HCT116 (cell line): ENCODE measurements around the gene PEMT. TPM values are rescaled to one million over a fixed set of nuclear protein-coding genes. Genes with fewer than 3 reads are reported as not detected.

Experiments
- ATAC-seq: fragments of 200-7000 bp; cut with Tn5 transposase; 2 replicates; pipeline ENCODE4 v1.9.1; 2020; ENCODE audit warnings: mild to moderate bottlenecking, moderate library complexity
- BruUV-seq: library from RNA; stranded (reverse); fragments of 400-500 nt; replicated peaks from 2 replicates; lab custom pipeline; 2021; lab: Mats Ljungman, UMichigan
- CTCF ChIA-PET: fragments of 300-600 bp; sonication (Branson Sonifier 250); formaldehyde crosslinking; loops from one replicate; lab custom pipeline; 2021; ENCODE audit warnings: antibody characterized with exemption; lab: Charles Lee
- POLR2A ChIA-PET: fragments of 300-600, 350-600 bp; sonication (Branson Sonifier 250); formaldehyde crosslinking; loops from one replicate; lab custom pipeline; 2021; ENCODE audit warnings: antibody characterized with exemption; lab: Charles Lee
- RAD21 ChIA-PET, 2 experiments: fragments of 300-600 bp; sonication (Branson Sonifier 250); formaldehyde crosslinking; loops; one replicate each; lab custom pipeline; 2023; ENCODE audit warnings: low total read pairs in 2 of 2; ENCODE audit not compliant: uncharacterized antibody in 2 of 2, unreplicated experiment in 2 of 2, low non-redundant PET in 1 of 2; lab: Charles Lee
- DNase-seq: peaks from one replicate; pipeline ENCODE4 v3.0.0-alpha.2; 2010; ENCODE audit warnings: low read depth, low spot score
- H2AFZ ChIP-seq: fragments of 200-600 bp; shearing (Covaris generic), sonication (generic); 2 replicates; pipeline ENCODE4 v1.6.1; 2017; ENCODE audit warnings: low read depth, mixed run types, mixed read lengths, antibody characterized with exemption, low read length; ENCODE audit not compliant: poor library complexity, severe bottlenecking
- H3K27ac ChIP-seq: 2 replicates; pipeline ENCODE4 v1.5.1; 2012; ENCODE audit warnings: low read depth, low read length
- H3K27me3 ChIP-seq: fragments of 200-600 bp; sonication (generic); 2 replicates; pipeline ENCODE4 v1.6.1; 2016; ENCODE audit warnings: mixed run types, low read length, mixed read lengths; ENCODE audit not compliant: insufficient read depth
- H3K36me3 ChIP-seq, 2 experiments: fragments of 200-500 bp in 1 of 2; fragments of 200-600 bp in 1 of 2; sonication (Bioruptor generic) in 1 of 2; sonication (generic) in 1 of 2; 2 replicates each; pipeline versions ENCODE4 v1.5.1 to v1.6.1; 2014 to 2016; ENCODE audit warnings: low read length in 2 of 2, inconsistent platforms in 1 of 2, mixed read lengths in 1 of 2, mixed run types in 1 of 2; ENCODE audit not compliant: insufficient read depth in 2 of 2, control insufficient read depth in 1 of 2
- H3K4me1 ChIP-seq, 2 experiments: fragments of 200-600 bp in 1 of 2; sonication (generic) in 1 of 2; 2 replicates each; pipeline versions ENCODE4 v1.5.1 to v1.6.1; 2012 to 2017; ENCODE audit warnings: low read length in 2 of 2, inconsistent platforms in 1 of 2, mild to moderate bottlenecking in 1 of 2, mixed read lengths in 1 of 2, mixed run types in 1 of 2, moderate library complexity in 1 of 2; ENCODE audit not compliant: insufficient read depth in 2 of 2, control insufficient read depth in 1 of 2
- H3K4me2 ChIP-seq: fragments of 200-600 bp; sonication (generic); 2 replicates; pipeline ENCODE4 v1.6.1; 2017; ENCODE audit warnings: mixed run types, low read length, mixed read lengths
- H3K4me3 ChIP-seq, 2 experiments: fragments of 200-600 bp in 1 of 2; sonication (generic) in 1 of 2; replicated peaks in 1 of 2; 2 replicates each; pipeline ENCODE4 v1.5.1; 2011 to 2016; ENCODE audit warnings: low read length in 2 of 2, control low read depth in 1 of 2, low read depth in 1 of 2, mild to moderate bottlenecking in 1 of 2, mixed read lengths in 1 of 2, mixed run types in 1 of 2
- H3K79me2 ChIP-seq: fragments of 200-600 bp; sonication (generic); 2 replicates; pipeline ENCODE4 v1.6.1; 2017; ENCODE audit warnings: mild to moderate bottlenecking, mixed run types, low read length, moderate library complexity, mixed read lengths; ENCODE audit not compliant: insufficient read depth
- H3K9ac ChIP-seq: fragments of 200-600 bp; sonication (generic); 2 replicates; pipeline ENCODE4 v1.6.1; 2016; ENCODE audit warnings: low read length, mixed read lengths
- H3K9me2 ChIP-seq: fragments of 200-600 bp; sonication (generic), shearing (Covaris generic); 2 replicates; pipeline ENCODE4 v1.6.1; 2017; ENCODE audit warnings: mixed run types, mild to moderate bottlenecking, moderate library complexity; ENCODE audit not compliant: insufficient read depth
- H3K9me3 ChIP-seq, 2 experiments: fragments of 200-500 bp in 1 of 2; fragments of 200-600 bp in 1 of 2; sonication (Bioruptor generic) in 1 of 2; sonication (generic) in 1 of 2; 2 replicates each; pipeline ENCODE4 v1.6.1; 2014 to 2017; ENCODE audit warnings: low read length in 2 of 2, mixed read lengths in 2 of 2, inconsistent platforms in 1 of 2, low read depth in 1 of 2, mild to moderate bottlenecking in 1 of 2, mixed run types in 1 of 2, moderate library complexity in 1 of 2; ENCODE audit not compliant: control insufficient read depth in 1 of 2, insufficient read depth in 1 of 2
- H4K20me1 ChIP-seq: fragments of 200-600 bp; sonication (generic), shearing (Covaris generic); 2 replicates; pipeline ENCODE4 v1.6.1; 2017; ENCODE audit warnings: mixed run types, mild to moderate bottlenecking, moderate library complexity; ENCODE audit not compliant: insufficient read depth
- CBX3 ChIP-seq: IDR thresholded peaks from 2 replicates; pipeline ENCODE4 v1.6.1; 2012; ENCODE audit warnings: low read depth
- CTCF ChIP-seq, 3 experiments: fragments of 200-600 bp in 1 of 3; sonication (generic) in 1 of 3; IDR thresholded peaks in 2 of 3; conservative IDR thresholded peaks in 1 of 3; 2 replicates each; pipeline ENCODE4 v1.5.1; 2012 to 2017; ENCODE audit warnings: low read depth in 2 of 3, low read length in 2 of 3, antibody characterized with exemption in 1 of 3, borderline replicate concordance in 1 of 3, control low read depth in 1 of 3, mild to moderate bottlenecking in 1 of 3, mixed read lengths in 1 of 3, mixed run types in 1 of 3, moderate library complexity in 1 of 3; ENCODE audit not compliant: insufficient read depth in 1 of 3
- EZH2 ChIP-seq: fragments of 200-600 bp; sonication (generic); IDR thresholded peaks from 2 replicates; pipeline ENCODE4 v1.6.1; 2017; ENCODE audit warnings: antibody characterized with exemption, mixed run types
- EZH2phosphoT487 ChIP-seq: fragments of 200-600 bp; IDR thresholded peaks from 2 replicates; pipeline ENCODE4 v1.6.1; 2018; ENCODE audit warnings: antibody characterized with exemption, borderline replicate concordance
- FOSL1 ChIP-seq: IDR thresholded peaks from 2 replicates; pipeline ENCODE4 v1.6.1; 2012; ENCODE audit warnings: low read depth
- JUND ChIP-seq: IDR thresholded peaks from 2 replicates; pipeline ENCODE4 v1.6.1; 2012
- MAX ChIP-seq: IDR thresholded peaks from 2 replicates; pipeline ENCODE4 v1.6.1; 2012
- POLR2AphosphoS5 ChIP-seq: IDR thresholded peaks from 2 replicates; pipeline ENCODE4 v1.6.1; 2011; ENCODE audit warnings: mild to moderate bottlenecking, low read depth, low read length, moderate library complexity
- RAD21 ChIP-seq: IDR thresholded peaks from 2 replicates; pipeline ENCODE4 v1.6.1; 2012; ENCODE audit warnings: low read depth, mild to moderate bottlenecking
- SIN3A ChIP-seq: IDR thresholded peaks from 2 replicates; pipeline ENCODE4 v1.6.1; 2012; ENCODE audit warnings: low read depth
- SP1 ChIP-seq: IDR thresholded peaks from 2 replicates; pipeline ENCODE4 v1.6.1; 2012; ENCODE audit warnings: low read depth
- SRF ChIP-seq: IDR thresholded peaks from 2 replicates; pipeline ENCODE4 v1.6.1; 2012; ENCODE audit warnings: low read depth
- TCF7L2 ChIP-seq: IDR thresholded peaks from 2 replicates; pipeline ENCODE4 v1.7.0; 2011; ENCODE audit warnings: borderline replicate concordance, inconsistent platforms; ENCODE audit not compliant: insufficient read depth, insufficient read length; ENCODE audit errors: extremely low read depth
- YY1 ChIP-seq: IDR thresholded peaks from 2 replicates; pipeline ENCODE4 v1.6.1; 2011; ENCODE audit warnings: low read length, low read depth, moderate library complexity, mild to moderate bottlenecking; ENCODE audit not compliant: insufficient replicate concordance; ENCODE audit errors: extremely low read depth
- ZBTB33 ChIP-seq: IDR thresholded peaks from 2 replicates; pipeline ENCODE4 v1.6.1; 2011; ENCODE audit warnings: mild to moderate bottlenecking, low read length, moderate library complexity; ENCODE audit not compliant: insufficient replicate concordance; ENCODE audit errors: extremely low read depth
- ZFX ChIP-seq: fragments of 450-650 bp; IDR thresholded peaks from 2 replicates; pipeline ENCODE4 v1.6.1; 2017
- ZNF274 ChIP-seq: fragments of 200-500 bp; sonication (Bioruptor generic); IDR thresholded peaks from 2 replicates; pipeline ENCODE4 v1.6.1; 2014; ENCODE audit warnings: mild to moderate bottlenecking, low read depth, low read length, inconsistent platforms
- intact Hi-C: fragments of 100-400 bp; cut with micrococcal nuclease; formaldehyde crosslinking; loops from 2 replicates; pipeline ENCODE4 v1.10.0; 2022
- total RNA-seq: library from RNA; stranded (reverse); gene quantifications from one replicate; pipeline ENCODE4 v1.2.1, GENCODE V29; 2021; ENCODE audit not compliant: unreplicated experiment
- TF ChIP-seq, protein P1 (sequence below): IDR thresholded peaks from 2 replicates; pipeline ENCODE4 v1.6.1; 2012

Gene PEMT
- total RNA-seq, 1 experiment from 2014 or later: 52.1 TPM

DNA sequence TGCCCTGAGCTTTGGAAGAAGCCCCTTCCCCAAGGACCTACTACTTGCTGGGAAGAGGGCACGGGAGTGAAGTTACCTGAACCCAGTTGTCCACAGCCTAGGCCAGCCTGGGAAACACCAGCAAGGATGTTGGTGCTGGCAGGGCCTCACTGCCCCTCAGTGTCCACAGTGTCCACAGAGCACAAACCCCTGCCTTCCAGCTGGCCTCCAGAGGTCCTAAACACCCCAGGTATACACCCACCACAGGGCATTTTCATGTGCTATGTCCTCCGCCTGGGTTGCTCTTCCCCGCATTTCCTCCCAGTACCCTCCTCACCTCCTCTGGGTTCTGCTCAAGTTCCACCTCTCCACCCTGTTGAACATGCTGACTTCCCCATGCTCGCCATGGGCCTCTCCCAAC, 4.2 kb upstream of the PEMT start:
- H3K27me3 ChIP-seq: no peaks in the 10 kb centered on the region
- no peak overlapping the region for H3K27ac ChIP-seq
- H2AFZ ChIP-seq: no peak overlapping the region
- POLR2A ChIA-PET: no interaction called here
- no peak overlapping the region for H3K4me3 ChIP-seq
- H3K4me1 ChIP-seq: peaks cover 7 to 12% of the 10 kb centered on the region in 2 experiments; a peak in 3 of 4 replicates
- DNase-seq (no peak), ATAC-seq (no peak)
- H3K9ac ChIP-seq: no peak overlapping the region
- H3K79me2 ChIP-seq: peaks cover 3% of the 10 kb centered on the region; the same call in 1 of the 2 replicates
- CTCF ChIA-PET: no interaction called here
- H3K36me3 ChIP-seq: no peaks in the 10 kb centered on the region
- intact Hi-C loops: no loop called here
- H4K20me1 ChIP-seq: no peaks in the 10 kb centered on the region
- H3K9me2 ChIP-seq: no peaks in the 10 kb centered on the region
- no peak overlapping the region for H3K4me2 ChIP-seq
- H3K9me3 ChIP-seq: no peaks in the 10 kb centered on the region
- no TSS peak for BruUV-seq
- RAD21 ChIA-PET: no interaction called here
- TF ChIP-seq SP1 (no peak), CBX3 (no peak)
- TF ChIP-seq, protein P1, sequence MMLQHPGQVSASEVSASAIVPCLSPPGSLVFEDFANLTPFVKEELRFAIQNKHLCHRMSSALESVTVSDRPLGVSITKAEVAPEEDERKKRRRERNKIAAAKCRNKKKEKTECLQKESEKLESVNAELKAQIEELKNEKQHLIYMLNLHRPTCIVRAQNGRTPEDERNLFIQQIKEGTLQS: no peak

DNA sequence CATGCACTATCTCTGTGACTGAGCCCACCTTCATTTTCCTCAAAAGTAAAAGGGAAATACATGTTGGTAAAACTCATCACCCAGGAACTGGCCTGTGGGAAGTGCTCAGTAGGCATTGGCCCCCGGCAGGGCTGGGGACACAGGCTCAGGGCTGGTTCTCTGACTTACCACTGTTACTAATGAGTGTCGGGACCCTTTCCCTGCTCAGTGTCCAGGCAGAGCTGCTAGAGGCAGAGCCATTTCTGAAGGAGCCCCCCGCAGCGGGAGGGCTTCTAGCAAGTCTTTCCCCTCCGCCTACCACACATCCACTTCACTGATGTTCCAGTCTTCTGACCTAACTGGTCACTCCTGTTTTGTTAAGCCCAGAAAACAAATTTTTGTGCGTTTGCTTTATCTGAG, 1.7 kb upstream of the PEMT start:
- ATAC-seq (no peak), DNase-seq (no peak)
- Histone ChIP-seq H4K20me1 (no peaks in the 10 kb centered on the region), H3K27me3 (no peaks in the 10 kb centered on the region), H3K9me3 (no peaks in the 10 kb centered on the region), H3K9me2 (no peaks in the 10 kb centered on the region), H3K9ac (peak overlapping the region; percentile 94), H3K4me3 (peak overlapping the region; percentile 82 to 93), H2AFZ (no peak overlapping the region), H3K4me2 (peak overlapping the region; percentile 96), H3K79me2 (peaks cover 17% of the 10 kb centered on the region; the same call in 1 of the 2 replicates), H3K36me3 (no peaks in the 10 kb centered on the region), H3K4me1 (peaks cover 12 to 22% of the 10 kb centered on the region in 2 experiments), H3K27ac (peak overlapping the region; percentile 88)
- CTCF ChIA-PET: no interaction called here
- intact Hi-C loops: no loop called here
- RAD21 ChIA-PET: no interaction called here
- POLR2A ChIA-PET: interaction anchor here (1.0 kb wide), 1 partner anchor 20 kb away, joined by 3 read pairs; no protein-coding TSS in a partner anchor
- BruUV-seq: no TSS peak
- TF ChIP-seq SIN3A: no peak
- no peak for TF ChIP-seq RAD21
- TF ChIP-seq SP1: no peak
- no peak for TF ChIP-seq JUND
- TF ChIP-seq EZH2: no peak
- TF ChIP-seq CBX3: no peak
- TF ChIP-seq TCF7L2: no peak
- TF ChIP-seq ZNF274: no peak
- TF ChIP-seq YY1: no peak
- no peak for TF ChIP-seq CTCF (IDR thresholded peaks at IDR 0.05 in 2 of 3, conservative IDR thresholded peaks at IDR 0.05 in 1 of 3; ENCODE audit: borderline replicate concordance in 1 of 3, insufficient read depth in 1 of 3, low read depth in 2 of 3, low read length in 2 of 3)
- TF ChIP-seq EZH2phosphoT487: no peak
- no peak for TF ChIP-seq MAX
- TF ChIP-seq ZBTB33: no peak
- TF ChIP-seq FOSL1: no peak
- TF ChIP-seq SRF: no peak
- no peak for TF ChIP-seq POLR2AphosphoS5
- TF ChIP-seq ZFX: no peak
